Measurements from ENCODE around the gene SIRPB2. TPM values are rescaled to one million over a fixed set of nuclear protein-coding genes. Genes with fewer than 3 reads are reported as not detected.

The SIRPB2 gene
- total and polyA plus RNA-seq, 2 of the 4 experiments (the other 2 are of a cell fraction), result not detected

DNA sequence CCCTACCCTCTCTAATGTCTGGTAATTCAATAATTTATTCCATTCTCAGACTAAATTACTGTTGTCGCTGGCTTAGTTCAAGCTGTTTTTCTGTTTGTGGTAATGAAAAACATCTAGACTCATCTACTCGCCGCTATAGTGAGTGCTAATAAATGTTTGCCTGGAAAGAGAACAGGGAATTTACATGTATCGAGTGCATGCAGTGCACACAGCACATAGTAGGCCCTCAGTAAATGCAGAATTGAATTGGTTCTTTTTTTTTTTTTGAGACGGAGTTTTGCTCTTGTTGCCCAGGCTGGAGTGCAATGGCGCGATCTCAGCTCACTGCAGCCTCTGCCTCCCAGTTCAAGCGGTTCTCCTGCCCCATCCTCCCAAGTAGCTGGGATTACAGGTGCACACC is 16.9 kb downstream of the SIRPB2 start:
- no peak overlapping the region for H2AK9ac ChIP-seq (replicated peaks; ENCODE audit: low read depth, low read length, poor library complexity)
- no peaks in the 10 kb centered on the region for H3K36me3 ChIP-seq (ENCODE audit: control insufficient read depth, insufficient read depth, low read length)
- H3K9ac ChIP-seq (ENCODE audit: low read depth, low read length), result no peak overlapping the region
- TF ChIP-seq, protein P1, sequence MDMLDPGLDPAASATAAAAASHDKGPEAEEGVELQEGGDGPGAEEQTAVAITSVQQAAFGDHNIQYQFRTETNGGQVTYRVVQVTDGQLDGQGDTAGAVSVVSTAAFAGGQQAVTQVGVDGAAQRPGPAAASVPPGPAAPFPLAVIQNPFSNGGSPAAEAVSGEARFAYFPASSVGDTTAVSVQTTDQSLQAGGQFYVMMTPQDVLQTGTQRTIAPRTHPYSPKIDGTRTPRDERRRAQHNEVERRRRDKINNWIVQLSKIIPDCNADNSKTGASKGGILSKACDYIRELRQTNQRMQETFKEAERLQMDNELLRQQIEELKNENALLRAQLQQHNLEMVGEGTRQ (IDR thresholded peaks at IDR 0.05; ENCODE audit: low read depth, low read length), result no peak
- TF ChIP-seq CEBPB (IDR thresholded peaks at IDR 0.05; ENCODE audit: low read depth, low read length), result no peak
- no peak for TF ChIP-seq RFX5 (IDR thresholded peaks at IDR 0.05; ENCODE audit: low read depth, low read length)
- TF ChIP-seq NFE2L2 (IDR thresholded peaks at IDR 0.05; ENCODE audit: low read depth, low read length), result no peak
- TF ChIP-seq, protein P2, sequence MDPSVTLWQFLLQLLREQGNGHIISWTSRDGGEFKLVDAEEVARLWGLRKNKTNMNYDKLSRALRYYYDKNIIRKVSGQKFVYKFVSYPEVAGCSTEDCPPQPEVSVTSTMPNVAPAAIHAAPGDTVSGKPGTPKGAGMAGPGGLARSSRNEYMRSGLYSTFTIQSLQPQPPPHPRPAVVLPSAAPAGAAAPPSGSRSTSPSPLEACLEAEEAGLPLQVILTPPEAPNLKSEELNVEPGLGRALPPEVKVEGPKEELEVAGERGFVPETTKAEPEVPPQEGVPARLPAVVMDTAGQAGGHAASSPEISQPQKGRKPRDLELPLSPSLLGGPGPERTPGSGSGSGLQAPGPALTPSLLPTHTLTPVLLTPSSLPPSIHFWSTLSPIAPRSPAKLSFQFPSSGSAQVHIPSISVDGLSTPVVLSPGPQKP (IDR thresholded peaks at IDR 0.05; ENCODE audit: borderline replicate concordance, low read depth, low read length), result no peak
- TF ChIP-seq MXI1 (IDR thresholded peaks at IDR 0.05; ENCODE audit: borderline replicate concordance, low read depth, low read length), result no peak
- TF ChIP-seq MAFK (IDR thresholded peaks at IDR 0.05; ENCODE audit: low read depth, low read length), result no peak
- no peak for TF ChIP-seq BHLHE40 (IDR thresholded peaks at IDR 0.05; ENCODE audit: low read depth, low read length)
- TF ChIP-seq CHD1 (IDR thresholded peaks at IDR 0.05; ENCODE audit: low read depth, low read length), result no peak
- no peak for TF ChIP-seq FOS (IDR thresholded peaks at IDR 0.05; ENCODE audit: low read depth, low read length)
- no peak for TF ChIP-seq RCOR1 (IDR thresholded peaks at IDR 0.05; ENCODE audit: insufficient replicate concordance, low read length)
- no peak for TF ChIP-seq POLR2A (IDR thresholded peaks at IDR 0.05; ENCODE audit: low read depth, low read length)
- no peak for TF ChIP-seq MAZ (IDR thresholded peaks at IDR 0.05; ENCODE audit: borderline replicate concordance, low read depth, low read length)
- no peak overlapping the region for H4K5ac ChIP-seq (ENCODE audit: low read depth, low read length)
- dilution Hi-C loops (cut with HindIII; ENCODE audit: low sequenced_read_pairs, unreplicated experiment) (no loop called here), intact Hi-C loops (cut with micrococcal nuclease) (loop anchor here (10.0 kb wide), 1 partner anchor 660 kb away; no protein-coding TSS in a partner anchor), in situ Hi-C loops (cut with MboI; ENCODE audit: low sequenced_read_pairs) (no loop called here)
- no peak overlapping the region for H3K14ac ChIP-seq (replicated peaks; ENCODE audit: low read depth, low read length)
- no peak overlapping the region for H4K91ac ChIP-seq (ENCODE audit: insufficient read depth, low read depth, low read length)
- H2BK20ac ChIP-seq (ENCODE audit: low read depth, low read length), result no peak overlapping the region
- H3K4me2 ChIP-seq (ENCODE audit: low read depth, low read length), result no peak overlapping the region
- H3K9me1 ChIP-seq (ENCODE audit: insufficient read depth, low read length), result peaks cover 10% of the 10 kb centered on the region
- H3K4ac ChIP-seq (ENCODE audit: low read depth, low read length), result no peak overlapping the region
- H2AFZ ChIP-seq (replicated peaks; ENCODE audit: low read length, poor library complexity), result no peak overlapping the region
- H4K8ac ChIP-seq (ENCODE audit: low read depth in 2 of 2, low read length in 2 of 2), result no peak overlapping the region
- DNase-seq, result no peak
- no peak for ATAC-seq (ENCODE audit: low read depth)
- H4K20me1 ChIP-seq (ENCODE audit: insufficient read depth, low read length), result no peaks in the 10 kb centered on the region
- no peak overlapping the region for H3K23ac ChIP-seq (ENCODE audit: low read depth, low read length)
- H3K9me3 ChIP-seq (ENCODE audit: control insufficient read depth, insufficient read depth, low read length), result no peaks in the 10 kb centered on the region
- H3K79me1 ChIP-seq (ENCODE audit: low read depth in 1 of 2, low read length in 2 of 2), result no peaks in the 10 kb centered on the region
- no peak overlapping the region for H3K27ac ChIP-seq (ENCODE audit: insufficient read depth, low read length)
- ChIA-PET POLR2A (ENCODE audit: unreplicated experiment) (no interaction called here), CTCF (interaction anchor here (0.6 to 1.4 kb wide), 2 partner anchors 30 to 1679 kb away, joined by 3 read pairs; no protein-coding TSS in a partner anchor)
- WGBS, 2 experiments (ENCODE audit: extremely low coverage in 2 of 2, insufficient read length in 1 of 2), result no CpG with 5 or more reads among the region's 8 CpGs
- H2BK5ac ChIP-seq (ENCODE audit: low read depth, low read length, poor library complexity, severe bottlenecking), result no peak overlapping the region
- peaks cover 9% of the 10 kb centered on the region for H3K4me1 ChIP-seq (ENCODE audit: control insufficient read depth, insufficient read depth, low read length)
- H3K18ac ChIP-seq (ENCODE audit: low read depth, low read length), result no peak overlapping the region
- H2BK15ac ChIP-seq (ENCODE audit: low read depth, low read length), result no peak overlapping the region
- H3K4me3 ChIP-seq (ENCODE audit: insufficient read depth, low read depth, low read length), result no peak overlapping the region
- no peak overlapping the region for H2BK120ac ChIP-seq (ENCODE audit: low read depth, low read length)
- no TSS peak for BruUV-seq (replicated peaks)
- H2AK5ac ChIP-seq (ENCODE audit: low read depth, low read length), result no peak overlapping the region
- H3K27me3 ChIP-seq (ENCODE audit: control insufficient read depth, insufficient read depth, low read length), result no peaks in the 10 kb centered on the region; the same call in 1 of the 2 replicates
- no peak overlapping the region for H3K56ac ChIP-seq (ENCODE audit: extremely low read depth, insufficient read depth, low read length)
